Measurements from ENCODE around the gene HAUS5.

- TF ChIP-seq EZH2phosphoT487 (IDR thresholded peaks at IDR 0.05; ENCODE audit: borderline replicate concordance, low read length) (no peak), CTCF (conservative IDR thresholded peaks at IDR 0.05; ENCODE audit: low read depth, low read length) (no peak)
Observed at GRCh38 chr19:35641515-35642151, 29.1 kb downstream of the HAUS5 start, which contains the start of gene ETV2.

Data from PC-3 (cell line).